ENCODE data around the gene DNMT1. TPM values are rescaled to one million over a fixed set of nuclear protein-coding genes. Genes with fewer than 3 reads are reported as not detected.

Gene DNMT1
- polyA plus RNA-seq, 1 of the 3 experiments (the other 2 are of a cell fraction) = 58.3 TPM

DNA sequence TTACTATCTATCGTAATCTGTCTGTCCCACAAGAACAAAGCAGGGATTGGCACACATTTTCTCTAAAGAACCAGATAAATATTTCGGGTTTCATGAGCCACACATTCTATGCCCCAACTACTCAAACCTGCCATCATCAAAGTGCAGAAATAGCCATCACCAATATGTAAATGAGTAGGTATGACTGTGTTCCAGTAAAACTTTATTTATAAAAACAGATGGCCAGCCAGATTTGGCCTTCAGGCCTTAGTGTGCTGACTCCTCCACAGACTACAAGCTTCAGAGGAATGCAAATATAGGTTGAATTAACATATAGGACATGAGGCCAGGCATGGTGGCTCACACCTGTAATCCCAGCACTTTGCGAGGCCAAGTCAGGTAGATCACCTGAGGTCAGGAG is 8.9 kb upstream of the DNMT1 start:
- POLR2A ChIA-PET = no interaction called here
- H4K20me1 ChIP-seq (ENCODE audit: insufficient read depth) = no peaks in the 10 kb centered on the region
- H3K27ac ChIP-seq (ENCODE audit: low read depth in 2 of 2, low read length in 1 of 2) = no peak overlapping the region
- no peaks in the 10 kb centered on the region for H3K9me3 ChIP-seq
- H3K9ac ChIP-seq = no peak overlapping the region
- H3K79me2 ChIP-seq (ENCODE audit: insufficient read depth) = no peaks in the 10 kb centered on the region
- no peak overlapping the region for H3K4me2 ChIP-seq
- 78% methylated on average over 3 of the region's 3 CpGs for WGBS (ENCODE audit: low lambda C conversion rate)
- no peak overlapping the region for H3K4me3 ChIP-seq (ENCODE audit: low read depth in 2 of 2, low read length in 1 of 2)
- CTCF ChIA-PET = interaction anchor here (2.1 kb wide), 1 partner anchor 46 kb away, joined by 8 read pairs; no protein-coding TSS in a partner anchor
- TF ChIP-seq RFX5 (IDR thresholded peaks at IDR 0.05; ENCODE audit: low read length) (no peak), EZH2phosphoT487 (IDR thresholded peaks at IDR 0.05; ENCODE audit: borderline replicate concordance, low read depth) (no peak), GATA2 (CRISPR knock-in tag; IDR thresholded peaks at IDR 0.05) (no peak), SMC3 (IDR thresholded peaks at IDR 0.05; ENCODE audit: low read depth, low read length) (no peak), MXI1 (IDR thresholded peaks at IDR 0.05; ENCODE audit: low read depth, low read length) (no peak), RAD21 (IDR thresholded peaks at IDR 0.05; ENCODE audit: low read length) (no peak), TAF1 (IDR thresholded peaks at IDR 0.05; ENCODE audit: borderline replicate concordance, low read depth, low read length) (no peak), ELF1 (IDR thresholded peaks at IDR 0.05) (no peak)
- TF ChIP-seq, protein P1, sequence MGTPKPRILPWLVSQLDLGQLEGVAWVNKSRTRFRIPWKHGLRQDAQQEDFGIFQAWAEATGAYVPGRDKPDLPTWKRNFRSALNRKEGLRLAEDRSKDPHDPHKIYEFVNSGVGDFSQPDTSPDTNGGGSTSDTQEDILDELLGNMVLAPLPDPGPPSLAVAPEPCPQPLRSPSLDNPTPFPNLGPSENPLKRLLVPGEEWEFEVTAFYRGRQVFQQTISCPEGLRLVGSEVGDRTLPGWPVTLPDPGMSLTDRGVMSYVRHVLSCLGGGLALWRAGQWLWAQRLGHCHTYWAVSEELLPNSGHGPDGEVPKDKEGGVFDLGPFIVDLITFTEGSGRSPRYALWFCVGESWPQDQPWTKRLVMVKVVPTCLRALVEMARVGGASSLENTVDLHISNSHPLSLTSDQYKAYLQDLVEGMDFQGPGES (IDR thresholded peaks at IDR 0.05; ENCODE audit: low read depth, low read length) = no peak
- TF ChIP-seq, protein P2, sequence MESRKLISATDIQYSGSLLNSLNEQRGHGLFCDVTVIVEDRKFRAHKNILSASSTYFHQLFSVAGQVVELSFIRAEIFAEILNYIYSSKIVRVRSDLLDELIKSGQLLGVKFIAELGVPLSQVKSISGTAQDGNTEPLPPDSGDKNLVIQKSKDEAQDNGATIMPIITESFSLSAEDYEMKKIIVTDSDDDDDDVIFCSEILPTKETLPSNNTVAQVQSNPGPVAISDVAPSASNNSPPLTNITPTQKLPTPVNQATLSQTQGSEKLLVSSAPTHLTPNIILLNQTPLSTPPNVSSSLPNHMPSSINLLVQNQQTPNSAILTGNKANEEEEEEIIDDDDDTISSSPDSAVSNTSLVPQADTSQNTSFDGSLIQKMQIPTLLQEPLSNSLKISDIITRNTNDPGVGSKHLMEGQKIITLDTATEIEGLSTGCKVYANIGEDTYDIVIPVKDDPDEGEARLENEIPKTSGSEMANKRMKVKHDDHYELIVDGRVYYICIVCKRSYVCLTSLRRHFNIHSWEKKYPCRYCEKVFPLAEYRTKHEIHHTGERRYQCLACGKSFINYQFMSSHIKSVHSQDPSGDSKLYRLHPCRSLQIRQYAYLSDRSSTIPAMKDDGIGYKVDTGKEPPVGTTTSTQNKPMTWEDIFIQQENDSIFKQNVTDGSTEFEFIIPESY (IDR thresholded peaks at IDR 0.05; ENCODE audit: borderline replicate concordance, low read depth) = no peak
- H3F3A ChIP-seq (replicated peaks; ENCODE audit: insufficient read depth) = no peaks in the 10 kb centered on the region
- no peaks in the 10 kb centered on the region for H3K9me2 ChIP-seq
- no peak overlapping the region for H2AFZ ChIP-seq (ENCODE audit: low read depth)
- H3K4me1 ChIP-seq (ENCODE audit: control insufficient read depth in 1 of 2, insufficient read depth in 2 of 2, low read depth in 1 of 2, low read length in 1 of 2) = no peaks in the 10 kb centered on the region
- no peak for DNase-seq
- H3K36me3 ChIP-seq (replicated peaks in 1 of 2; ENCODE audit: control insufficient read depth in 1 of 2, insufficient read depth in 2 of 2, low read length in 1 of 2) = no peaks in the 10 kb centered on the region
- no peaks in the 10 kb centered on the region for H3K27me3 ChIP-seq (ENCODE audit: insufficient read depth)

DNA sequence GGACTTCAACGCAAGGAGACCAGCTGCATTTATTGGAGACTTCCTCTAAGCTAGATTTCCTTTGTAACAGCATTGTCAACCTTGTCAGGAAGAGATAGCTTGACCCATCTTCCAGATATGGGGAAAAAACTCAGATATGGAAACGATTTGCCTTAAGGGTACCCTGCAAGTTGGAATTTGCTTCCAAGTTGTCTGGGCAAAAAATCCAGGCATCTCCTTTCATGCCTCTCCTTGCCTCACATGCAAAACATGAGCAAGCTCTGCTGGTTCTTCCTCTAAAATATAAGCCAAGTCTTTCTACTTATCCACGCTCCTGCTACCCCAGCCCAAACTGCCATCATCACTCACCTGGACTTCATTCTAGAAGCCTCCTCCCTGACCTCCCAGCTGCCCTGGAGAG is 6.4 kb upstream of the DNMT1 start:
- WGBS (ENCODE audit: low lambda C conversion rate) = 69% methylated on average over 3 of the region's 3 CpGs
- TF ChIP-seq EP300 (IDR thresholded peaks at IDR 0.05; ENCODE audit: borderline replicate concordance in 1 of 2, low read depth in 1 of 2, low read length in 1 of 2) (no peak), PBX3 (IDR thresholded peaks at IDR 0.05) (no peak), GABPA (IDR thresholded peaks at IDR 0.05; ENCODE audit: low read depth) (no peak), TEAD4 (IDR thresholded peaks at IDR 0.05; ENCODE audit: borderline replicate concordance, insufficient read depth) (no peak), NRF1 (IDR thresholded peaks at IDR 0.05; ENCODE audit: low read depth, low read length) (no peak), FOSL2 (IDR thresholded peaks at IDR 0.05; ENCODE audit: borderline replicate concordance, low read depth) (no peak), ELF1 (IDR thresholded peaks at IDR 0.05) (no peak), CHD2 (IDR thresholded peaks at IDR 0.05; ENCODE audit: low read length, partially characterized antibody) (no peak), SIN3A (IDR thresholded peaks at IDR 0.05; ENCODE audit: borderline replicate concordance, low read depth, low read length) (no peak), TAF1 (IDR thresholded peaks at IDR 0.05; ENCODE audit: borderline replicate concordance, low read depth, low read length) (no peak), EZH2phosphoT487 (IDR thresholded peaks at IDR 0.05; ENCODE audit: borderline replicate concordance, low read depth) (no peak)
- TF ChIP-seq, protein P3, sequence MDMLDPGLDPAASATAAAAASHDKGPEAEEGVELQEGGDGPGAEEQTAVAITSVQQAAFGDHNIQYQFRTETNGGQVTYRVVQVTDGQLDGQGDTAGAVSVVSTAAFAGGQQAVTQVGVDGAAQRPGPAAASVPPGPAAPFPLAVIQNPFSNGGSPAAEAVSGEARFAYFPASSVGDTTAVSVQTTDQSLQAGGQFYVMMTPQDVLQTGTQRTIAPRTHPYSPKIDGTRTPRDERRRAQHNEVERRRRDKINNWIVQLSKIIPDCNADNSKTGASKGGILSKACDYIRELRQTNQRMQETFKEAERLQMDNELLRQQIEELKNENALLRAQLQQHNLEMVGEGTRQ (IDR thresholded peaks at IDR 0.05; ENCODE audit: borderline replicate concordance, low read depth, low read length) = no peak
- TF ChIP-seq, protein P4, sequence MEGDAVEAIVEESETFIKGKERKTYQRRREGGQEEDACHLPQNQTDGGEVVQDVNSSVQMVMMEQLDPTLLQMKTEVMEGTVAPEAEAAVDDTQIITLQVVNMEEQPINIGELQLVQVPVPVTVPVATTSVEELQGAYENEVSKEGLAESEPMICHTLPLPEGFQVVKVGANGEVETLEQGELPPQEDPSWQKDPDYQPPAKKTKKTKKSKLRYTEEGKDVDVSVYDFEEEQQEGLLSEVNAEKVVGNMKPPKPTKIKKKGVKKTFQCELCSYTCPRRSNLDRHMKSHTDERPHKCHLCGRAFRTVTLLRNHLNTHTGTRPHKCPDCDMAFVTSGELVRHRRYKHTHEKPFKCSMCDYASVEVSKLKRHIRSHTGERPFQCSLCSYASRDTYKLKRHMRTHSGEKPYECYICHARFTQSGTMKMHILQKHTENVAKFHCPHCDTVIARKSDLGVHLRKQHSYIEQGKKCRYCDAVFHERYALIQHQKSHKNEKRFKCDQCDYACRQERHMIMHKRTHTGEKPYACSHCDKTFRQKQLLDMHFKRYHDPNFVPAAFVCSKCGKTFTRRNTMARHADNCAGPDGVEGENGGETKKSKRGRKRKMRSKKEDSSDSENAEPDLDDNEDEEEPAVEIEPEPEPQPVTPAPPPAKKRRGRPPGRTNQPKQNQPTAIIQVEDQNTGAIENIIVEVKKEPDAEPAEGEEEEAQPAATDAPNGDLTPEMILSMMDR (IDR thresholded peaks at IDR 0.05) = no peak

More for the DNA sequence above, 6.4 kb upstream of the DNMT1 start:
- H3K4me2 ChIP-seq = no peak overlapping the region
- no peak overlapping the region for H3K9ac ChIP-seq
- no peaks in the 10 kb centered on the region for H3K4me1 ChIP-seq (ENCODE audit: control insufficient read depth in 1 of 2, insufficient read depth in 2 of 2, low read depth in 1 of 2, low read length in 1 of 2)
- ChIA-PET CTCF (interaction anchor here (0.7 to 1.6 kb wide), 2 partner anchors 10 to 58 kb away, joined by 3 to 4 read pairs; no protein-coding TSS in a partner anchor), POLR2A (no interaction called here)
- H4K20me1 ChIP-seq (ENCODE audit: insufficient read depth) = no peaks in the 10 kb centered on the region
- H3F3A ChIP-seq (replicated peaks; ENCODE audit: insufficient read depth) = no peaks in the 10 kb centered on the region
- H3K9me2 ChIP-seq = no peaks in the 10 kb centered on the region
- no peaks in the 10 kb centered on the region for H3K9me3 ChIP-seq
- no peaks in the 10 kb centered on the region for H3K36me3 ChIP-seq (replicated peaks in 1 of 2; ENCODE audit: control insufficient read depth in 1 of 2, insufficient read depth in 2 of 2, low read length in 1 of 2)
- no peak for DNase-seq
- H2AFZ ChIP-seq (ENCODE audit: low read depth) = no peak overlapping the region
- no peaks in the 10 kb centered on the region for H3K27me3 ChIP-seq (ENCODE audit: insufficient read depth)
- H3K4me3 ChIP-seq (ENCODE audit: low read depth in 2 of 2, low read length in 1 of 2) = no peak overlapping the region
- H3K79me2 ChIP-seq (ENCODE audit: insufficient read depth) = no peaks in the 10 kb centered on the region
- no peak overlapping the region for H3K27ac ChIP-seq (ENCODE audit: low read depth in 2 of 2, low read length in 1 of 2)

All from SK-N-SH (cell line).